Endothelial cell of umbilical vein (primary cell): ENCODE data around the gene USP31. TPM values are rescaled to one million over a fixed set of nuclear protein-coding genes. Genes with fewer than 3 reads are reported as not detected.

ENCODE experiments used
- BruUV-seq: library from RNA; stranded (reverse); fragments of 400-500 nt; replicated peaks from 2 replicates; lab custom pipeline; 2021; lab: Mats Ljungman, UMichigan
- CTCF ChIA-PET: fragments of 300-600, 350-600 bp; sonication (Branson Sonifier 250); formaldehyde crosslinking; loops from one replicate; lab custom pipeline; 2021; ENCODE audit warnings: antibody characterized with exemption, inconsistent platforms; lab: Charles Lee
- POLR2A ChIA-PET: fragments of 300-600, 350-600 bp; sonication (Branson Sonifier 250); formaldehyde crosslinking; loops from one replicate; lab custom pipeline; 2021; ENCODE audit warnings: antibody characterized with exemption, inconsistent platforms; lab: Charles Lee
- DNase-seq: peaks from one replicate; pipeline ENCODE4 v3.0.0-alpha.2; 2011; ENCODE audit warnings: low read depth, low spot score
- FAIRE-seq: peaks from 2 replicates; lab custom pipeline; 2011; peaks lifted over from hg19 to GRCh38; lab: Jason Lieb, UNC
- H2AFZ ChIP-seq: 2 replicates; pipeline ENCODE4 v1.6.0; 2012; ENCODE audit warnings: low read depth, low read length, control low read depth, inconsistent platforms
- H3K27ac ChIP-seq: 2 replicates; pipeline ENCODE4 v1.5.1; 2011; ENCODE audit warnings: low read depth, mild to moderate bottlenecking, control low read depth, low read length, moderate library complexity; ENCODE audit not compliant: insufficient read depth
- H3K27me3 ChIP-seq, 2 experiments: 2 replicates each; pipeline versions ENCODE4 v1.6.0 to v1.6.1; 2011; ENCODE audit warnings: low read length in 2 of 2, mixed read lengths in 1 of 2; ENCODE audit not compliant: control insufficient read depth in 2 of 2, insufficient read depth in 2 of 2
- H3K36me3 ChIP-seq, 2 experiments: 2 replicates in 1 of 2; 3 replicates in 1 of 2; pipeline ENCODE4 v1.5.1; 2011; ENCODE audit warnings: low read length in 2 of 2, mild to moderate bottlenecking in 1 of 2, moderate library complexity in 1 of 2; ENCODE audit not compliant: control insufficient read depth in 2 of 2, insufficient read depth in 2 of 2; ENCODE audit errors: extremely low read depth in 1 of 2
- H3K4me1 ChIP-seq: 3 replicates; pipeline ENCODE4 v1.5.1; 2011; ENCODE audit warnings: mild to moderate bottlenecking, low read length; ENCODE audit not compliant: control insufficient read depth, insufficient read depth; ENCODE audit errors: extremely low read depth
- H3K4me2 ChIP-seq: 2 replicates; pipeline ENCODE4 v1.6.1; 2011; ENCODE audit warnings: low read length, control low read depth, mixed read lengths; ENCODE audit not compliant: insufficient read depth
- H3K4me3 ChIP-seq, 3 experiments: fragments of 200-600 bp in 1 of 3; sonication (generic), shearing (Covaris generic) in 1 of 3; replicated peaks in 1 of 3; 2 replicates each; pipeline ENCODE4 v1.5.1; 2011 to 2016; ENCODE audit warnings: control low read depth in 3 of 3, low read length in 3 of 3, mild to moderate bottlenecking in 2 of 3, inconsistent platforms in 1 of 3, low read depth in 1 of 3, moderate library complexity in 1 of 3; ENCODE audit not compliant: insufficient read depth in 1 of 3
- H3K79me2 ChIP-seq: 2 replicates; pipeline ENCODE4 v1.6.0; 2012; ENCODE audit warnings: low read length, inconsistent platforms; ENCODE audit not compliant: control insufficient read depth, insufficient read depth
- H3K9ac ChIP-seq: replicated peaks from 2 replicates; pipeline ENCODE3; 2011; ENCODE audit warnings: low read length, control low read depth; ENCODE audit not compliant: insufficient read depth; ENCODE audit errors: extremely low read depth
- H3K9me1 ChIP-seq: replicated peaks from 3 replicates; pipeline ENCODE4 v1.6.0; 2011; ENCODE audit warnings: mild to moderate bottlenecking, low read length; ENCODE audit not compliant: control insufficient read depth, insufficient read depth; ENCODE audit errors: extremely low read depth
- H3K9me3 ChIP-seq: replicated peaks from 2 replicates; pipeline ENCODE4 v1.5.1; 2012; ENCODE audit warnings: low read length, inconsistent platforms; ENCODE audit not compliant: control insufficient read depth, insufficient read depth
- H4K20me1 ChIP-seq: replicated peaks from 2 replicates; pipeline ENCODE3; 2011; ENCODE audit warnings: mild to moderate bottlenecking, low read length; ENCODE audit not compliant: control insufficient read depth, insufficient read depth; ENCODE audit errors: extremely low read depth
- CTCF ChIP-seq, 2 donors: IDR thresholded peaks; 1 replicate in 1 of 2; 2 replicates in 1 of 2; pipeline ENCODE4 v1.5.1; 2011; ENCODE audit warnings: low read length in 2 of 2, mild to moderate bottlenecking in 2 of 2, moderate library complexity in 2 of 2, control low read depth in 1 of 2, inconsistent platforms in 1 of 2, low read depth in 1 of 2; ENCODE audit not compliant: insufficient read depth in 1 of 2; ENCODE audit errors: extremely low read depth in 1 of 2
- EZH2 ChIP-seq: IDR thresholded peaks from 2 replicates; pipeline ENCODE4 v1.6.1; 2012; ENCODE audit warnings: borderline replicate concordance, low read depth, mild to moderate bottlenecking, moderate library complexity, low read length, inconsistent platforms; ENCODE audit not compliant: severe bottlenecking
- FOS ChIP-seq: IDR thresholded peaks from 2 replicates; pipeline ENCODE4 v1.6.1; 2011; ENCODE audit warnings: mild to moderate bottlenecking, low read length, moderate library complexity, borderline replicate concordance; ENCODE audit not compliant: insufficient read depth
- GATA2 ChIP-seq: IDR thresholded peaks from 2 replicates; pipeline ENCODE4 v1.7.0; 2011; ENCODE audit warnings: low read depth, mild to moderate bottlenecking, moderate library complexity, mixed read lengths, low read length; ENCODE audit not compliant: insufficient read length, insufficient read depth
- JUN ChIP-seq: IDR thresholded peaks from 2 replicates; pipeline ENCODE4 v1.6.1; 2011; ENCODE audit warnings: borderline replicate concordance, low read depth; ENCODE audit not compliant: insufficient read length, insufficient read depth
- MAX ChIP-seq: IDR thresholded peaks from 2 replicates; pipeline ENCODE4 v1.6.1; 2011; ENCODE audit not compliant: insufficient read depth, insufficient read length
- MYC ChIP-seq: IDR thresholded peaks from one replicate; pipeline ENCODE4 v1.6.1; 2011; ENCODE audit warnings: mild to moderate bottlenecking, low read depth, low read length
- POLR2A ChIP-seq: IDR thresholded peaks from 2 replicates; pipeline ENCODE4 v1.6.1; 2012; ENCODE audit warnings: low read depth, mild to moderate bottlenecking, control low read depth, low read length
- POLR2AphosphoS5 ChIP-seq: IDR thresholded peaks from 2 replicates; pipeline ENCODE4 v1.6.1; 2012; ENCODE audit warnings: low read depth, mild to moderate bottlenecking, control low read depth, low read length, moderate library complexity; ENCODE audit not compliant: insufficient read depth
- dilution Hi-C: fragments of 300-500 bp; cut with MboI; formaldehyde crosslinking; loops from one replicate; pipeline ENCODE4 v1.15.0; 2019; ENCODE audit warnings: low sequenced_read_pairs; ENCODE audit not compliant: extremely low pct_ligation_motif_present
- intact Hi-C: fragments of 100-400 bp; cut with micrococcal nuclease; formaldehyde crosslinking; loops from one replicate; pipeline ENCODE4 v1.10.0; 2022
- polyA plus RNA-seq, 4 experiments: library from polyadenylated mRNA; depleted of rRNA in 3 of 4; stranded (reverse) in 3 of 4; unstranded in 1 of 4; fragments of >200 nt; gene quantifications; 2 replicates each; pipeline versions ENCODE4 v1.2.1 to v1.2.3, GENCODE V29; 2011 to 2012; ENCODE audit warnings: missing spikeins in 1 of 4
- total RNA-seq: library from RNA; stranded (reverse); gene quantifications from 2 replicates; pipeline ENCODE4 v1.2.3, GENCODE V29; 2021

Gene USP31
- total and polyA plus RNA-seq, 2 donors (not counting 3 experiments of a cell fraction or from before 2014, with no cell fraction given): 14.5 to 42.4 TPM

GRCh38 chr16:23062524-23062923 is 86.7 kb downstream of the USP31 start:
- Histone ChIP-seq H3K4me1 (no peaks in the 10 kb centered on the region), H3K9ac (no peak overlapping the region), H3K9me1 (no peaks in the 10 kb centered on the region), H2AFZ (no peak overlapping the region), H3K4me3 (no peak overlapping the region), H3K79me2 (no peaks in the 10 kb centered on the region), H4K20me1 (no peaks in the 10 kb centered on the region), H3K36me3 (peaks cover 0 to 8% of the 10 kb centered on the region in 2 experiments), H3K27ac (no peak overlapping the region), H3K9me3 (no peaks in the 10 kb centered on the region), H3K4me2 (no peak overlapping the region), H3K27me3 (no peaks in the 10 kb centered on the region)
- ChIA-PET CTCF (interaction anchor here (0.6 to 1.4 kb wide), 4 partner anchors 9 to 374 kb away, joined by 3 to 10 read pairs (median 6); no protein-coding TSS in a partner anchor), POLR2A (no interaction called here)
- DNase-seq (no peak), FAIRE-seq (no peak)
- dilution Hi-C loops (no loop called here), intact Hi-C loops (loop anchor here (10.0 kb wide), 1 partner anchor 1438 kb away; no protein-coding TSS in a partner anchor)
- TF ChIP-seq FOS (no peak), POLR2A (no peak), GATA2 (no peak), EZH2 (no peak), MAX (no peak), MYC (no peak), POLR2AphosphoS5 (no peak), JUN (no peak), CTCF (IDR thresholded peaks at IDR 0.05; ENCODE audit: extremely low read depth in 1 of 2, insufficient read depth in 1 of 2, low read depth in 1 of 2, low read length in 2 of 2) (no peak)
- no TSS peak for BruUV-seq
